GM12891 (cell line): Measurements from ENCODE around the gene PPIE.

Source experiments
- PAX5 ChIP-seq: IDR thresholded peaks from 2 replicates; pipeline ENCODE4 v1.6.1; 2011; ENCODE audit warnings: low read length, moderate library complexity, mild to moderate bottlenecking; ENCODE audit not compliant: insufficient read depth, severe bottlenecking
- POLR2A ChIP-seq: IDR thresholded peaks from 2 replicates; pipeline ENCODE4 v1.6.1; 2011; ENCODE audit warnings: low read depth, low read length, control low read depth
- POLR2AphosphoS5 ChIP-seq: IDR thresholded peaks from 2 replicates; pipeline ENCODE4 v1.6.1; 2011; ENCODE audit warnings: low read depth, low read length, control low read depth
- POU2F2 ChIP-seq: IDR thresholded peaks from 2 replicates; pipeline ENCODE4 v1.6.1; 2011; ENCODE audit warnings: low read depth, mild to moderate bottlenecking, control low read depth, low read length, moderate library complexity
- SPI1 ChIP-seq: IDR thresholded peaks from 2 replicates; pipeline ENCODE4 v1.6.1; 2011; ENCODE audit warnings: low read depth, low read length, control low read depth
- TAF1 ChIP-seq: IDR thresholded peaks from 2 replicates; pipeline ENCODE4 v1.6.1; 2011; ENCODE audit warnings: low read depth, low read length, control low read depth

- TF ChIP-seq POLR2A (no peak), POLR2AphosphoS5 (no peak), TAF1 (no peak), SPI1 (no peak), POU2F2 (no peak), PAX5 (no peak)
These were observed 23.0 kb downstream of the PPIE start for GRCh38 chr1:39761557-39762260.
